Tibial nerve (tissue), 3 donors: ENCODE data around the gene RBM17.

Experiments
- POLR2A ChIP-seq, 2 donors: fragments of 450-650 bp; IDR thresholded peaks; one replicate each; pipeline ENCODE4 v1.6.1; 2017; ENCODE audit warnings: antibody characterized with exemption in 2 of 2, mild to moderate bottlenecking in 2 of 2, moderate library complexity in 2 of 2
- TF ChIP-seq, protein P1 (sequence below), 5 experiments: fragments of 200-600 bp in 3 of 5; fragments of 450-650 bp in 2 of 5; sonication (generic) in 3 of 5; IDR thresholded peaks; one replicate each; pipeline ENCODE4 v1.5.1; 2016 to 2019; ENCODE audit warnings: antibody characterized with exemption in 5 of 5, mild to moderate bottlenecking in 3 of 5, moderate library complexity in 2 of 5

DNA sequence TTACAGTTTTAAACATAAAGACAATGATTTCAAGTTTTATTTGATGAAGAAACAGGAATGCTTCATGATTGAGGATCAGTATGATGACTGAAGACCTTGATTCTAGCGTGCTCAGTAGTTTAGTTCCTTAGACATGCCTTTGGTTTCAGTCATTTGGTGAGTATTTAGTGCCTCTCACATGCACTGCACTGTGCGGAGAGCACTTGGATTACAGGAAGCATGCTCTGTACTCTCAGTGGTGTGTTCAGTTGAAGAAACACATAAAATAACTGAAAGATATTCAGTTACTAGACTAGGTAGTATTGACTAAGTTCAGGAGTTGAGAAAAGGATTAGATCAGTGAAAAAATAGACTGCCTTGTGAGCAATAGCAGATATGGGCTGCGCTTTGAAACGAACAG, 25.5 kb downstream of the RBM17 start:
- TF ChIP-seq, protein P1, sequence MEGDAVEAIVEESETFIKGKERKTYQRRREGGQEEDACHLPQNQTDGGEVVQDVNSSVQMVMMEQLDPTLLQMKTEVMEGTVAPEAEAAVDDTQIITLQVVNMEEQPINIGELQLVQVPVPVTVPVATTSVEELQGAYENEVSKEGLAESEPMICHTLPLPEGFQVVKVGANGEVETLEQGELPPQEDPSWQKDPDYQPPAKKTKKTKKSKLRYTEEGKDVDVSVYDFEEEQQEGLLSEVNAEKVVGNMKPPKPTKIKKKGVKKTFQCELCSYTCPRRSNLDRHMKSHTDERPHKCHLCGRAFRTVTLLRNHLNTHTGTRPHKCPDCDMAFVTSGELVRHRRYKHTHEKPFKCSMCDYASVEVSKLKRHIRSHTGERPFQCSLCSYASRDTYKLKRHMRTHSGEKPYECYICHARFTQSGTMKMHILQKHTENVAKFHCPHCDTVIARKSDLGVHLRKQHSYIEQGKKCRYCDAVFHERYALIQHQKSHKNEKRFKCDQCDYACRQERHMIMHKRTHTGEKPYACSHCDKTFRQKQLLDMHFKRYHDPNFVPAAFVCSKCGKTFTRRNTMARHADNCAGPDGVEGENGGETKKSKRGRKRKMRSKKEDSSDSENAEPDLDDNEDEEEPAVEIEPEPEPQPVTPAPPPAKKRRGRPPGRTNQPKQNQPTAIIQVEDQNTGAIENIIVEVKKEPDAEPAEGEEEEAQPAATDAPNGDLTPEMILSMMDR (IDR thresholded peaks at IDR 0.05), result no peak
- no peak for TF ChIP-seq POLR2A (IDR thresholded peaks at IDR 0.05)
